ENCODE data around the gene OAS1. TPM values are rescaled to one million over a fixed set of nuclear protein-coding genes. Genes with fewer than 3 reads are reported as not detected.

OAS1 gene
- total RNA-seq, 2 donors from 2014 or later: 2.8 to 4.7 TPM

DNA sequence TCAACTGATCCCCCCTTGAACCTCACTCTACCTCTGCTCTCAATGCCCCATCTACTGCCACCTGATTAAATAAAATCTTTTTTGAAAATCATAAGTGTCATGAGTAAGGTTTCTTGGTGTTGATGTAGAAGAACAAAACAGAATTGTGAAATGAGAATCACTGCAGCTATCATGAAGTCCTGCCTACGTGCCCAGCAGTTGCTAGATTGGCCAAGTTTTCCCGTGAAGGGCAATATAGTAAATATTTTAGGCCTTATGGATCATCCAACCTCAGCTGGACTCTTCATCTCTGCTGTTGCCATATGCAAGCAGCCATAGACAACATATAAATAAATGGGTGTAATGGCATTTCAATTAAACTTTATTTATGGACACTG, 26.4 kb downstream of the OAS1 start:
- H3K9me3 Mint-ChIP-seq: no peaks in the 10 kb centered on the region
- DNase-seq (ENCODE audit: low spot score): no peak
- ATAC-seq: no peak
- H3K27ac Mint-ChIP-seq: peak overlapping the region in 1 of 2 donors; percentile 26
- H3K27me3 Mint-ChIP-seq: no peaks in the 10 kb centered on the region
- H3K36me3 Mint-ChIP-seq: no peaks in the 10 kb centered on the region
- H3K4me1 Mint-ChIP-seq (ENCODE audit: low read depth in 2 of 2): peaks cover 10% of the 10 kb centered on the region in 2 donors
- no peak overlapping the region for H3K4me3 Mint-ChIP-seq

DNA sequence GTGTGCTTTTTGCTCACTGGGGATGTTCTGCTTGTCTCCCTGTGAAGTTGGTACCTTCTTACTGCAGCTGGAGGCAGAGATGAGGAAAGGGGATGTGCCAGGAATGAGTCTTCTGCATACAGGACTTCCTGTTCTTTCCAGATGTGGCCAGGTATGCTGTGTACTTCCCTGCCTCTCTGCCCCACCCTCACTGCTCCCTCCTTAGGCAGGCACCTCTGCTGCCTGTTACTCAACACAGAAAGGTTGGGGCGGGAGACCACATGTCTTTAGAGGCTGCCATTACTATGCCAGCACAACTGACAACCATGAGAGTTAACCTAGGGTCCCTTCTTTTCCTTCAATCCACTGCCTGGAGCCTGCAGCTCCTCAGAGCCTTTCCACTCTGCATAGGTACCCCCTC, 29.5 kb downstream of the OAS1 start:
- Mint-ChIP-seq H3K9me3 (no peaks in the 10 kb centered on the region), H3K36me3 (no peaks in the 10 kb centered on the region), H3K4me3 (no peak overlapping the region), H3K27me3 (no peaks in the 10 kb centered on the region), H3K27ac (peak overlapping the region in 1 of 2 donors; percentile 70), H3K4me1 (ENCODE audit: low read depth in 2 of 2) (peaks cover 26 to 31% of the 10 kb centered on the region in 2 donors)
- DNase-seq (ENCODE audit: low spot score): no peak
- no peak for ATAC-seq

DNA sequence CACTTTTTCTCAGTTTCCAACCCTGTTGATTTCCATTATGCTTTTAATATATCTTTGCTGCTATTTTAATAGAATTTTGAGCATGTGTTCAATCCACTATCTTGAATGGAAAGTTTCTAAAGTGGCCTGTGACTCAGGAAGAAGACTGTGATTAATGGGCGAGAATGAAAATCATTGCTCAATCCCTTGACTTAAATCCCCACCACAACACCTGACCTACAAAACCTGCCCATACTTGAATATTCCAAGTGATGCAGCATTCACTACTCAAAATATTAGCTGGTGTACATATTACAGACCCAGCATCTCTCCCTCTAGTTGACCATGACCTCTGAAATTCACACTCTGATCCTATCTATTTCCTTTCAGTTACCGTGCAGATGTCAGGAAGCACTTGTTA, 30.2 kb downstream of the OAS1 start:
- ATAC-seq: no peak
- peaks cover 26 to 31% of the 10 kb centered on the region in 2 donors for H3K4me1 Mint-ChIP-seq (ENCODE audit: low read depth in 2 of 2)
- H3K4me3 Mint-ChIP-seq: peak overlapping the region; percentile 3

DNA sequence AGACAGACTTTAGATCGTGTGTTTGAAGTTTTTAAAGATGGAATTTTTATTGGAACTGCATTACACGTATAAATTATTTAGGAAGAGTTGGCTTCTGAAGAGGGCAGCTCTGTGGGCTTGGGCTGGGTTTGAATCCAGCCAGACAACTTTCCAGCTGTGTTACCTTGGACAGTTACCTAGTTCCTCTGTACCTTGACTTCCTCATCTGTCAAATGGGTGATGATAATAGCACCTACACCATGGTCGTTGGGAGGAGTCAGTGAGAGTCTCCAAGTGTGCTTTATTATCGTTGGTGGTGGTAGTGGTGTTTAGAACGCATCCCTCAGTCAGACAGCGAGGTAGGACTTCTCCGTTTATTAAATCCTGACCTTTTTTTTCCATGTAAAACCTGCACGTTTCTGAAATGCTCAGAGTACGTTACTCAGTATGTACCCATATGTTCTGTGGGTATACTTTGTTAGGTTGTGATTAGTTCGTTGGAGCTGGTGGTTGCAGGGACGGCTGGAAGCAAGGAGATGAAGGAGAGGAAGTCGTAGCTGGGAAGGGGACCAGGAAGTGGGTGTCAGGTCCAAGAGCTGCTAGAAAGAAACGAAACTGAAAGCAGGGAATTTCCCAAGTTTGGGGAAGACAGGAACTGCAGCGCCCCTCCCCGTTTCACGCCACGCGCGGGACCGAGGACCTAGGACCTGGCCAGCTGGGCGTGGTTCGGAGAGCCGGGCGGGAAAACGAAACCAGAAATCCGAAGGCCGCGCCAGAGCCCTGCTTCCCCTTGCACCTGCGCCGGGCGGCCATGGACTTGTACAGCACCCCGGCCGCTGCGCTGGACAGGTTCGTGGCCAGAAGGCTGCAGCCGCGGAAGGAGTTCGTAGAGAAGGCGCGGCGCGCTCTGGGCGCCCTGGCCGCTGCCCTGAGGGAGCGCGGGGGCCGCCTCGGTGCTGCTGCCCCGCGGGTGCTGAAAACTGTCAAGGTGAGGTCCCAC, 31.3 kb downstream of the OAS1 start, which contains the start of gene OAS3:
OAS3 (plus strand) TSS at position 734 of the 979 bp plus-strand sequence; CDS start at position 791, 57 bp downstream.
- H3K9me3 Mint-ChIP-seq: no peaks in the 10 kb centered on the region
- no peaks in the 10 kb centered on the region for H3K27me3 Mint-ChIP-seq
- H3K27ac Mint-ChIP-seq: peak within 1 kb of the TSS; percentile 70 to 83
- ATAC-seq (peak; percentile 89 to 91), DNase-seq (ENCODE audit: low spot score) (peak; percentile 84)
- peaks cover 26 to 31% of the 10 kb centered on the region in 2 donors for H3K4me1 Mint-ChIP-seq (ENCODE audit: low read depth in 2 of 2)
- H3K4me3 Mint-ChIP-seq: peak within 1 kb of the TSS; percentile 83
- no peaks in the 10 kb centered on the region for H3K36me3 Mint-ChIP-seq

More for the DNA sequence above, 30.2 kb downstream of the OAS1 start:
- Mint-ChIP-seq H3K27ac (peak overlapping the region; percentile 70 to 83), H3K27me3 (no peaks in the 10 kb centered on the region), H3K36me3 (no peaks in the 10 kb centered on the region), H3K9me3 (no peaks in the 10 kb centered on the region)
- DNase-seq (ENCODE audit: low spot score): no peak

DNA sequence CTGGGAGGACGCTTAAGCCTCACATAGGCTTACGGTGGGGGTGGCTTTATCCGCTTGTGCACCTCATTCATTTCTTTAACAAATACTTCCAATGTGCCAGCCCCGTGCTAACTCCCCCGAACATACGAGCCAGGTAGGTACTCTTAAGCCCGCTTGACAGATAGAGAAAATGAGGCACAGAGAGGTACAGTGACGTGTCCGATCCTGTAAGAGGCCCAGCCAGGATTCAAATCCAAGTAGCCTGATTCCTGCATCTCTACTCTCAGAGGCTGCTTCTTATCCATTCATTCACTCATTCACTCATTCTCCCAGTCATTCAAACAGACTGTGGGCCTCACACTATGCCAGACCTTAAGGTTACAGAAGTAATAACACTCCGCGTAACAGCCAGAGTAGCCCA, 32.0 kb downstream of the OAS1 start:
- no peaks in the 10 kb centered on the region for H3K36me3 Mint-ChIP-seq
- DNase-seq (ENCODE audit: low spot score): no peak
- no peaks in the 10 kb centered on the region for H3K9me3 Mint-ChIP-seq
- H3K4me3 Mint-ChIP-seq: peak overlapping the region; percentile 83
- no peaks in the 10 kb centered on the region for H3K27me3 Mint-ChIP-seq
- peak overlapping the region; percentile 70 to 83 for H3K27ac Mint-ChIP-seq
- ATAC-seq: no peak
- H3K4me1 Mint-ChIP-seq (ENCODE audit: low read depth in 2 of 2): peaks cover 26 to 31% of the 10 kb centered on the region in 2 donors

DNA sequence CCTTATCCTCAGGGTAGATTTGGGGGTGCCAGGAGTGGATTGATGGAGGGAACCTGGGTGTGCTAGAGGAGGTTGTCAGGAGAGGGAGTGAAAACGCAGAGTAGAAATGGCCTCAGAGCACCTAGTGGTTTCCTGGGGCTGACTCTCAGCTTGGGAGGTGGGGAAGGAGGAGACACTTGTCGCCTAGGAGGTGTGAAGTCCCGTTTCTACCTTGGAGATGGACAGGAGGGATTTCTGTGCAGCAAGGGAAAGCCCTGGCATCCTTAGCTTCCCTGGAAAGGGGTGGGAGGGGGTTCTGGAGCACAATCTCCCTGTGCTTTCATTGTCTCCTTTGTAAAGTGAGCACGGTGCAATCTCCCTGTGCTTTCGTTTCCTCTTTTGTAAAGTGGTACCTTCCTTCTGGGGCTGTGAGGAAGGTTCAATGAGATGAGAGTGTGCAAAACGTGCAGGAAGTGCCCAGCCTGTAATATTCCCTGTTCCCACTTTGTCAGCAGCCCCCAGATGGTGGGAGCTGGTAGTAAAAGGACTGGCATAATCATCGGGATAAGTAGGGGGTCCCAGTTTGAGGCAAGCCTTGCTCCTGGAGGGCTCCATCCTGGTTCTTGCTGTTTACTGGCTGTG, 33.1 kb downstream of the OAS1 start:
- peak overlapping the region; percentile 70 to 83 for H3K27ac Mint-ChIP-seq
- peak overlapping the region; percentile 83 for H3K4me3 Mint-ChIP-seq
- peaks cover 26 to 38% of the 10 kb centered on the region in 2 donors for H3K4me1 Mint-ChIP-seq (ENCODE audit: low read depth in 2 of 2)
- DNase-seq (ENCODE audit: low spot score) (no peak), ATAC-seq (no peak)
- H3K9me3 Mint-ChIP-seq: no peaks in the 10 kb centered on the region
- H3K27me3 Mint-ChIP-seq: no peaks in the 10 kb centered on the region
- H3K36me3 Mint-ChIP-seq: peaks cover 7% of the 10 kb centered on the region

DNA sequence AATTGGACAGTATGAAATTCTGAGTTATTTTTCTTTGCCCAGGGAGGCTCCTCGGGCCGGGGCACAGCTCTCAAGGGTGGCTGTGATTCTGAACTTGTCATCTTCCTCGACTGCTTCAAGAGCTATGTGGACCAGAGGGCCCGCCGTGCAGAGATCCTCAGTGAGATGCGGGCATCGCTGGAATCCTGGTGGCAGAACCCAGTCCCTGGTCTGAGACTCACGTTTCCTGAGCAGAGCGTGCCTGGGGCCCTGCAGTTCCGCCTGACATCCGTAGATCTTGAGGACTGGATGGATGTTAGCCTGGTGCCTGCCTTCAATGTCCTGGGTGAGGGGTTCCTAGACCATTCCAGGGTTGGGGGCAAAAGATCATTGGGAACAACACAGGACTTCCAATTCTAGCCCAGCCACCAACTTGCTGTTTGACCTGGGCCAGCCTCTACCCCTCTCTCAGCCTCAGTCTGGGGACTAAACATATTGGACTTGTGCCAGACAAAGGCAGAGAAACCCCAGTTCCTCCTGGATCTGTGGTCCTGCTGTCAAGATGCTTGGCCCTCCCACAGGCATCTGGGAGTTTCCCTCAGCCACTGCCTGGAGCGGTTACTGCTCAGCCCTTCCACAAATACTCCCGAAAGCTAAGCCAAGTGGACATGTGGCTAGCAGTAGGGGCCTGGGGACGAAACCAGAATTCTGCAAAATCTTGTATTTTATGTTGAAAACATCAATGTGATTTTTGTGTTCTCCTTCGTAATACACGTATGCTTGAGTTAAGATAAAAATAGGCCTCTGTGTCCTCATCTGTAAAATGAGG, 35.0 kb downstream of the OAS1 start:
- H3K4me1 Mint-ChIP-seq (ENCODE audit: low read depth in 2 of 2): peaks cover 26 to 38% of the 10 kb centered on the region in 2 donors
- H3K27me3 Mint-ChIP-seq: no peaks in the 10 kb centered on the region
- no peaks in the 10 kb centered on the region for H3K9me3 Mint-ChIP-seq
- ATAC-seq: no peak
- no peak for DNase-seq (ENCODE audit: low spot score)
- H3K36me3 Mint-ChIP-seq: peaks cover 8% of the 10 kb centered on the region
- H3K4me3 Mint-ChIP-seq: no peak overlapping the region
- no peak overlapping the region for H3K27ac Mint-ChIP-seq

DNA sequence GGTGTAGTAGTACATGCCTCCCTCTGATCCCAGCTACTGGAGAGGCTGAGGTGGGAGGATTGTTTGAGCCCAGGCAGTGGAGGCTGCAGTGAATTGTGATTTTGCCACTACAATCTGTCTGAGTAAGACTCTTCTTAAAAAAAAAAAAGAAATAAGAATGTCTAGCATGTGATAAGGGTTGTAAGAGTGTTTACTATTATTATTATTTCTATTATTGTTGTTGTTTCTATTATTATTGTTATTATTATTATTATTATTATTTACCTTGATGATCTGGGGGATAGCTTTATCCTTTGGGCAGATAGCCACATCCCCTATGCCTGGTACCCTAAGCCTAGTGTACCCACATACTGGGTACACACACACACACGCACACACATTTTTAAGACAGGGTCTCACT, 35.8 kb downstream of the OAS1 start:
- ATAC-seq: no peak
- DNase-seq (ENCODE audit: low spot score): no peak
- H3K36me3 Mint-ChIP-seq: peaks cover 11% of the 10 kb centered on the region
- no peak overlapping the region for H3K27ac Mint-ChIP-seq
- H3K9me3 Mint-ChIP-seq: no peaks in the 10 kb centered on the region
- peaks cover 21 to 32% of the 10 kb centered on the region in 2 donors for H3K4me1 Mint-ChIP-seq (ENCODE audit: low read depth in 2 of 2)
- H3K27me3 Mint-ChIP-seq: no peaks in the 10 kb centered on the region
- no peak overlapping the region for H3K4me3 Mint-ChIP-seq

DNA sequence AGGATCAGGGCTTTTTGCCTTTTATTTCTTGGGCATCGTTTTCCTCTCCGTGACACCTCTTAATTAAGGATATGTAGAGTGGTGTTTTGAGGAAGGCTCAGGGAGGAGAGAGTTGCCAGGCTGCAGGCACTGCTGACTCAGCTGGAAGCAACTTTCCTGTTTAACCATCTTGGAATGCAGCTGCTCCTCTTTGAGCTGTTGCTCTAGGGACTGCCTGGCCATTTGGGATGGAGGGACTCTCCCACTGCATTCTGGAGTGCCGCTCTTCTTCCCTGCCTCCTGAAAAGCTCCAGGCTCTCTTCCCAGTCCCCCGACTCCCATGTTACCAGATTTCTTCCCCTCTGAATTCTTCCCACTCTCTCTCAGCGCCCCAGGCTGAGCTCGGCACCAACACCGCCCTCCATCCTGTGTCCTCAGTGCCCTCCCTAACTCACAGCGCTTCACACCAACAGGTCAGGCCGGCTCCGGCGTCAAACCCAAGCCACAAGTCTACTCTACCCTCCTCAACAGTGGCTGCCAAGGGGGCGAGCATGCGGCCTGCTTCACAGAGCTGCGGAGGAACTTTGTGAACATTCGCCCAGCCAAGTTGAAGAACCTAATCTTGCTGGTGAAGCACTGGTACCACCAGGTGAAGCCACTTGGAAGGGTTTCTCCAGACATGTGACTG, 37.4 kb downstream of the OAS1 start:
- H3K9me3 Mint-ChIP-seq: no peaks in the 10 kb centered on the region
- no peak for DNase-seq (ENCODE audit: low spot score)
- ATAC-seq: no peak
- H3K4me3 Mint-ChIP-seq: no peak overlapping the region
- peaks cover 12 to 21% of the 10 kb centered on the region in 2 donors for H3K4me1 Mint-ChIP-seq (ENCODE audit: low read depth in 2 of 2)
- peaks cover 12% of the 10 kb centered on the region for H3K36me3 Mint-ChIP-seq
- no peak overlapping the region for H3K27ac Mint-ChIP-seq
- H3K27me3 Mint-ChIP-seq: no peaks in the 10 kb centered on the region

DNA sequence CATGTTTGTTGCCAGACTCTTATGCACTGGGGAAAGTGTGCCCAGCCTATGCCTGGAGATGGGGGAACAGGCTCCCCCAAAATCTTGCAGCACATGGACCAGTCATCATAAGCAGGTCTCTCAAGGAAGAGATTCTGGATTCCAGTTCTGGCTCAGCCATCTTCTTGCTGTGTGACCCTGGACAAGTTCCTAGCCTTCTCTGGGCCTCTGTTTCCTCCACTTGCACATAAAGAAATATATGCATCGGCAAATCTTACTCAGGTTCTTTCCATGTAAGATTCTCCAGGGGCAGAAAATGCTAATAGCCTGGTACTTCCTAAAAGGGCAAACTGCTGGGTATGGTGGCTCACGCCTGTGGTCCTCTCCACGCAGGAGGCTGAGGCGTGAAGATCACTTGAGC, 38.8 kb downstream of the OAS1 start:
- H3K9me3 Mint-ChIP-seq: no peaks in the 10 kb centered on the region
- H3K36me3 Mint-ChIP-seq: peaks cover 12% of the 10 kb centered on the region
- no peak overlapping the region for H3K27ac Mint-ChIP-seq
- no peak overlapping the region for H3K4me3 Mint-ChIP-seq
- peaks cover 0 to 7% of the 10 kb centered on the region in 2 donors for H3K4me1 Mint-ChIP-seq (ENCODE audit: low read depth in 2 of 2)
- no peaks in the 10 kb centered on the region for H3K27me3 Mint-ChIP-seq
- DNase-seq (ENCODE audit: low spot score) (no peak), ATAC-seq (no peak)

DNA sequence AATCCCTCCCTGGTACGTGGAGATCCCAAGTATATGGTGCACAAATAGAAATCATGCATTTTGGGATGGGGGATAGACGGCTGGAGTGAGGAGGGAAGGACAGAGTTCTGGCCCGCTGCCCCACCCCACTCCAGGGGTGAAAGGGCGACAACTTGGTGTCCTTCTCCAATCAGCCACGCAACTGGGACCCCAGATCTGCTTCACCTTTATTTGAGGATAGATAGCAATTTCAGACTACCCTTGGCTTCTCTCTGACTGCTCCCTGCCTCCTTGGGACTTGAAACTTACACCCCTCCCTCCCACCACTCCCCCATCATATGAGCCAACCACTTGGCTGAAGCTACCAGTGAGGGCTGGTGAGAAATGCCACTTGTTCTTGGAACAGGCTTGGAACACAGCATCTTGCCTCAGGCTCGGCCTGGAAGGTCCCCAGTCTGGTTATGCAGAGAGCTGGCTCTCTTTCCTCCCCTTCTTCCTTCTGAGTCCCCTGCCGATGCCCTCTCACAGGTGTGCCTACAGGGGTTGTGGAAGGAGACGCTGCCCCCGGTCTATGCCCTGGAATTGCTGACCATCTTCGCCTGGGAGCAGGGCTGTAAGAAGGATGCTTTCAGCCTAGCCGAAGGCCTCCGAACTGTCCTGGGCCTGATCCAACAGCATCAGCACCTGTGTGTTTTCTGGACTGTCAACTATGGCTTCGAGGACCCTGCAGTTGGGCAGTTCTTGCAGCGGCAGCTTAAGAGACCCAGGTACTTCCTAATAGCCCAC, 39.7 kb downstream of the OAS1 start:
- Mint-ChIP-seq H3K4me1 (ENCODE audit: low read depth in 2 of 2) (peaks cover 0 to 7% of the 10 kb centered on the region in 2 donors), H3K36me3 (peaks cover 12% of the 10 kb centered on the region), H3K27me3 (no peaks in the 10 kb centered on the region)

DNA sequence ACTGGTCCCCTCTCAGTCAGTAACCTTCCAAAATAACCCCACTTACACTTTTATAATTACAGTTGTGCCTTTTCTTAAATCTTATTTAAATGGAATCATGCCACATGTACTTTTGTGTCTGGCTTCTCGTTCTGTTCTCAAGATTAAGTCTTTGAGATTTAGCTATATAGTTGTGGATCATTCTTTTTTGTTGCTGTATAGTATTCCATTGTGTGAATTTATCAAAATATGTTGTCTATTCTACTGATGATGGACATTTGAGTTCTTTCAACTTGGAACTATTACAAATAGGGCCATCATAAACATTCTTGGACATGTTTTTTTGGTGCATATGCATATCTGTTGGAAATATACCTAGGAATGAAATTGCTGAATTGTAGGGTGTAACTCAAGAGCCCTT, 40.6 kb downstream of the OAS1 start:
- H3K27ac Mint-ChIP-seq: no peak overlapping the region
- DNase-seq (ENCODE audit: low spot score): no peak
- no peak overlapping the region for H3K4me3 Mint-ChIP-seq
- peaks cover 0 to 7% of the 10 kb centered on the region in 2 donors for H3K4me1 Mint-ChIP-seq (ENCODE audit: low read depth in 2 of 2)
- H3K27me3 Mint-ChIP-seq: no peaks in the 10 kb centered on the region
- no peak for ATAC-seq
- no peaks in the 10 kb centered on the region for H3K9me3 Mint-ChIP-seq
- peaks cover 16% of the 10 kb centered on the region for H3K36me3 Mint-ChIP-seq

More for the DNA sequence above, 39.7 kb downstream of the OAS1 start:
- no peaks in the 10 kb centered on the region for H3K9me3 Mint-ChIP-seq
- H3K4me3 Mint-ChIP-seq: no peak overlapping the region
- no peak for DNase-seq (ENCODE audit: low spot score)
- no peak for ATAC-seq
- no peak overlapping the region for H3K27ac Mint-ChIP-seq
